GM04504 (cell line): ENCODE results near the gene IL17RD.
A peak's percentile ranks its signal among the peaks of the same experiment; 100 is the strongest.

Source experiments
- DNase-seq: peaks from one replicate; pipeline ENCODE4 v3.0.0-alpha.2; 2012; ENCODE audit warnings: low read depth

Gene IL17RD

GRCh38 chr3:57130571-57131209 lies 34.5 kb downstream of the IL17RD start:
- DNase-seq: no peak

- DNase-seq: no peak
These were observed 36.1 kb downstream of the IL17RD start for GRCh38 chr3:57128826-57129667.

- DNase-seq: peak; percentile 68
These were observed 37.1 kb downstream of the IL17RD start for GRCh38 chr3:57127891-57128518.

- no peak for DNase-seq
These were observed 38.9 kb downstream of the IL17RD start for GRCh38 chr3:57126244-57126643.

- no peak for DNase-seq
These were observed 44.5 kb downstream of the IL17RD start for GRCh38 chr3:57120451-57121174.

- no peak for DNase-seq
These were observed 45.1 kb downstream of the IL17RD start for GRCh38 chr3:57120040-57120439.

- DNase-seq: no peak
These were observed 46.9 kb downstream of the IL17RD start for GRCh38 chr3:57118254-57118653.

- no peak for DNase-seq
These were observed 48.7 kb downstream of the IL17RD start for GRCh38 chr3:57116501-57116900.

GRCh38 chr3:57112206-57112605 lies 52.9 kb downstream of the IL17RD start:
- DNase-seq: no peak

GRCh38 chr3:57110798-57111197 lies 54.4 kb downstream of the IL17RD start:
- DNase-seq: no peak

GRCh38 chr3:57110214-57110613 lies 54.9 kb downstream of the IL17RD start:
- DNase-seq: no peak

- DNase-seq: no peak
These were observed 55.5 kb downstream of the IL17RD start for GRCh38 chr3:57109437-57110199.

GRCh38 chr3:57108684-57109083 lies 56.5 kb downstream of the IL17RD start:
- DNase-seq: no peak

- DNase-seq: no peak
These were observed 59.6 kb downstream of the IL17RD start for GRCh38 chr3:57105585-57105984.

GRCh38 chr3:57100046-57100695 lies 65.0 kb downstream of the IL17RD start:
- DNase-seq: peak; percentile 47

- no peak for DNase-seq
These were observed 66.5 kb downstream of the IL17RD start for GRCh38 chr3:57098418-57099310.

- no peak for DNase-seq
These were observed 67.6 kb downstream of the IL17RD start for GRCh38 chr3:57097536-57097935.

GRCh38 chr3:57095363-57095762 lies 69.8 kb downstream of the IL17RD start:
- no peak for DNase-seq

- DNase-seq: no peak
These were observed 70.6 kb downstream of the IL17RD start for GRCh38 chr3:57094575-57094974.

- DNase-seq: no peak
These were observed 71.1 kb downstream of the IL17RD start for GRCh38 chr3:57093971-57094535.
